GM21360 (cell line): Measurements from ENCODE around the gene CD2.

Source experiments
- ATAC-seq: cut with Tn5 transposase; IDR thresholded peaks from one replicate; pipeline ENCODE4 v1.9.1; 2021; ENCODE audit warnings: mild to moderate bottlenecking, moderate library complexity; ENCODE audit not compliant: unreplicated experiment

The CD2 gene

GRCh38 chr1:116726872-116727820, 27.1 kb upstream of the CD2 start:
- no peak for ATAC-seq

GRCh38 chr1:116731439-116731838, 22.8 kb upstream of the CD2 start:
- no peak for ATAC-seq

GRCh38 chr1:116732726-116733125, 21.5 kb upstream of the CD2 start:
- ATAC-seq, result no peak

GRCh38 chr1:116733476-116734365, 20.5 kb upstream of the CD2 start:
- ATAC-seq, result no peak

GRCh38 chr1:116735246-116735645, 19.0 kb upstream of the CD2 start:
- ATAC-seq, result no peak

- no peak for ATAC-seq
Measured at GRCh38 chr1:116737020-116737854, 17.0 kb upstream of the CD2 start.

GRCh38 chr1:116737855-116738321, 16.3 kb upstream of the CD2 start:
- no peak for ATAC-seq

GRCh38 chr1:116738673-116739370, 15.4 kb upstream of the CD2 start:
- ATAC-seq, result peak; percentile 71

GRCh38 chr1:116739371-116740012, 14.7 kb upstream of the CD2 start:
- ATAC-seq, result no peak

- ATAC-seq, result no peak
Measured at GRCh38 chr1:116740296-116740695, 13.9 kb upstream of the CD2 start.

- no peak for ATAC-seq
Measured at GRCh38 chr1:116740746-116741145, 13.5 kb upstream of the CD2 start.

GRCh38 chr1:116741836-116742565, 12.2 kb upstream of the CD2 start:
- ATAC-seq, result no peak

GRCh38 chr1:116743535-116743934, 10.7 kb upstream of the CD2 start:
- no peak for ATAC-seq

GRCh38 chr1:116748272-116748671, 6.0 kb upstream of the CD2 start:
- no peak for ATAC-seq

- ATAC-seq, result no peak
Measured at GRCh38 chr1:116751146-116751545, 3.1 kb upstream of the CD2 start.

- ATAC-seq, result no peak
Measured at GRCh38 chr1:116751621-116752020, 2.6 kb upstream of the CD2 start.

GRCh38 chr1:116753312-116753711, 918 bp upstream of the CD2 start:
- ATAC-seq, result no peak

- ATAC-seq, result no peak
Measured at GRCh38 chr1:116755066-116755465, 836 bp downstream of the CD2 start.

- no peak for ATAC-seq
Measured at GRCh38 chr1:116755681-116756080, 1.5 kb downstream of the CD2 start.
